GM18870 (cell line): Measurements from ENCODE around the gene GRM8.
A peak's percentile ranks its signal among the peaks of the same experiment; 100 is the strongest.

Experiments used
- ATAC-seq: cut with Tn5 transposase; IDR thresholded peaks from one replicate; pipeline ENCODE4 v1.9.1; 2021; ENCODE audit warnings: moderate library complexity; ENCODE audit not compliant: unreplicated experiment

The GRM8 gene

GRCh38 chr7:126569402-126569801 is 683.3 kb downstream of the GRM8 start:
- ATAC-seq: peak; percentile 45

GRCh38 chr7:126557271-126557670 is 695.5 kb downstream of the GRM8 start:
- peak; percentile 63 for ATAC-seq

- ATAC-seq: no peak
Measured at GRCh38 chr7:126541406-126541805, 711.3 kb downstream of the GRM8 start.

- no peak for ATAC-seq
Measured at GRCh38 chr7:126535176-126535575, 717.6 kb downstream of the GRM8 start.

- no peak for ATAC-seq
Measured at GRCh38 chr7:126533715-126534114, 719.0 kb downstream of the GRM8 start.

- ATAC-seq: no peak
Measured at GRCh38 chr7:126529833-126530232, 722.9 kb downstream of the GRM8 start.

GRCh38 chr7:126529254-126529653 is 723.5 kb downstream of the GRM8 start:
- peak; percentile 45 for ATAC-seq

- no peak for ATAC-seq
Measured at GRCh38 chr7:126525906-126526305, 726.8 kb downstream of the GRM8 start.

GRCh38 chr7:126524967-126525366 is 727.8 kb downstream of the GRM8 start:
- no peak for ATAC-seq

GRCh38 chr7:126511046-126511445 is 741.7 kb downstream of the GRM8 start:
- ATAC-seq: no peak

GRCh38 chr7:126501617-126502016 is 751.1 kb downstream of the GRM8 start:
- peak; percentile 51 for ATAC-seq

GRCh38 chr7:126499481-126499880 is 753.3 kb downstream of the GRM8 start:
- no peak for ATAC-seq

GRCh38 chr7:126495733-126496132 is 757.0 kb downstream of the GRM8 start:
- no peak for ATAC-seq

GRCh38 chr7:126495001-126495400 is 757.7 kb downstream of the GRM8 start:
- no peak for ATAC-seq

- ATAC-seq: no peak
Measured at GRCh38 chr7:126493801-126494200, 758.9 kb downstream of the GRM8 start.

- ATAC-seq: no peak
Measured at GRCh38 chr7:126489874-126490273, 762.9 kb downstream of the GRM8 start.

- peak; percentile 50 for ATAC-seq
Measured at GRCh38 chr7:126487728-126488442, 764.9 kb downstream of the GRM8 start.

GRCh38 chr7:126486806-126487205 is 765.9 kb downstream of the GRM8 start:
- no peak for ATAC-seq

GRCh38 chr7:126485791-126486190 is 767.0 kb downstream of the GRM8 start:
- no peak for ATAC-seq

GRCh38 chr7:126483972-126484371 is 768.8 kb downstream of the GRM8 start:
- no peak for ATAC-seq

- no peak for ATAC-seq
Measured at GRCh38 chr7:126472825-126473224, 779.9 kb downstream of the GRM8 start.

GRCh38 chr7:126462405-126462804 is 790.3 kb downstream of the GRM8 start:
- no peak for ATAC-seq

- ATAC-seq: no peak
Measured at GRCh38 chr7:126460664-126461063, 792.1 kb downstream of the GRM8 start.
